Glomerular endothelial cell (primary cell): ENCODE data around the gene NAA16. TPM values are rescaled to one million over a fixed set of nuclear protein-coding genes. Genes with fewer than 3 reads are reported as not detected.
"Not testable (repeated sequence)": the region's sequence is repeated elsewhere in the genome, so short reads cannot be mapped to it uniquely, and the experiment has no call there.

ENCODE experiments used
- DNase-seq: peaks from one replicate; pipeline ENCODE4 v3.0.0-alpha.2; 2011; ENCODE audit warnings: low read depth, low spot score; ENCODE audit errors: extremely low read depth
- total RNA-seq: library from RNA; depleted of rRNA; stranded (reverse); fragments of >200 nt; gene quantifications from 2 replicates; pipeline ENCODE4 v1.2.3, GENCODE V29; 2015

The NAA16 gene
- total RNA-seq, 1 donor from 2014 or later: 7.9 TPM

DNA sequence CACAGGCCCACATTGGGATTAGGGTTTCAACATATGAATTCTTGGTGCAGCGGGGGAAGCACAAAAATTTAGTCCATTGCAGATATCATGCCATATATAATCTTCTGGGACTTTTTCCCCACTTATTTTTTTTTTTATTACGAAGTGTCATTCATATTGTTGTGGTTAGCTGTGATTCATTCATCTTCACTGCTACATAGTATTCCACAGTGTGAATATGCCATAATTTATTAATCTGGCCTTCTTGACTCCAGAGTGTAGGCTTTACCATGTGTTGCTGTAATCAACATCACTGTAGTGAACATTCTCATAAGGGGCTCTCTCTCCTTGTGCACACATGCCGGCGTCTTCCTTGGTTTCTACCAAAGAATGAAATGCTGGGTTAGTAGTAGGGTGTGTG is 92.9 kb downstream of the NAA16 start:
- DNase-seq: no peak

DNA sequence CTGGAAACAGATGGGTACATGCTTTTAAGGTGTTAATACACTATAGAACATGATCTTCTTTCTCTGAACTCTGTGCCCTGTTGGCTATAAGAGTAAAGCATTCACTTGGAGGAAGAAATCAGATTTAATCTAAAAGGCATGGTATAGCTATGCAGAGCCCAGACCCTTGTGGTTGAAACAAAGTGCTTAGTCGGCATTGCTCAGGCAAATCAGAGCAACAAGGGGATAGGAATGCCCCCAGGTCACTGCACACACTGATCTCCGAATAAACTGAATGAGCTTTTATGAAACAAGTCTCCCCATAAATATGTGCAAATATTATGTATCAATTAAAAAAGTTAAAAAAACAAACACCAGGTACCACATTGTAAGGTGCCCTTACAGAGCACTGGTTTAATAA is 94.3 kb downstream of the NAA16 start:
- no peak for DNase-seq

DNA sequence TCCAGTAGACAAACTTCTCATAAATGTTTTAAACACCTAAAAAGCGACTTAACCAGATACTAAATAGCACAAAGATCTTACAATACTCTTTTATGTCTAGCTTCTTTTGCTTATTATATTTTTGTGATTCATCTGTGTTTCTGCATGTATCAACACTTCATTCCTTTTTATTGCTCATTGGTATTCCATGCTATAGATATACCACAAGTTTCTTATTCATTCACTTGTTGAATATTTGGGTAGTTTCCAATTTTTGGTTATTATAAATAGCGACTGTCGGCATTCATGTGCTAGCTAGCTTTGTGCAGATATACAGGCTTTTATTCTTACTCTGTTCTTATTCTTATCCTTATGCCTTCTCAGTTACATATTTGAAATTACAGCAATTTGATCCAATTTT is 96.3 kb downstream of the NAA16 start:
- no peak for DNase-seq

DNA sequence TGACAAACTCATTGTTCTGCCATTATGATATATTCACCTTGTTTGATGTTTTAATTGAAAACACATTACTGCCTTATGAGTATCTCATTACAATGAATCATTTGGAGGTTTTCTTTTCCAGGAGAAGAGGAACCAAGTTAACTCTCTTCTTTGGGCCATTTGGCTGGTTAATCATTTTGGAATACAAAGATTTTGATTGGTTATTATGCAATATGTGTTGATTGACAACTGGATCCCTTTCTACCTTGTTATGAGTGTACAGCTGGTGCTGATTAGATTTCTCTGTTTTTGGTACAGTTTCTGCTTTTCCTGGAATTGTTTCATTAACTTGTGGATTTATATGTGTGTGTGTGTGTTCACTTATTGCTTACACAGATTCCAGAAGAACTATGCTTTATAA is 97.1 kb downstream of the NAA16 start:
- no peak for DNase-seq

DNA sequence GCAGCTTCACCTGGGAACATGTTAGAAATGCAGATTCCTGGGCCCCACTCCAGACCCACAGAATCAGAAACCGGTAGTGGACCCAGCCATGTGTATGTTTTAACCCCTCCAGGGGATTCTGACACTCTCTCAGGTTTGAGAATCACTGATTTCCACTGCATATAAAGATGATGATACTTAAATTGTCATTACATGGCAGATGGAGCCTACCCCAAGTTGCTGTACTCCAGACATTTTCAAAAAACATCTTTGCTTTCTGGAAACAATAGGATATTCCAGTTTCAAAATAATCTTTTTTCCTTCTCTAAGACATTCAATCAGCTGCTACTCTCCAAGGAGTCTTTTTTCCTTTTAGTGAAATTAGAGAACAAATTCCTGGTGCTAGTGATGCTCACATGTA is 97.7 kb downstream of the NAA16 start:
- no peak for DNase-seq

DNA sequence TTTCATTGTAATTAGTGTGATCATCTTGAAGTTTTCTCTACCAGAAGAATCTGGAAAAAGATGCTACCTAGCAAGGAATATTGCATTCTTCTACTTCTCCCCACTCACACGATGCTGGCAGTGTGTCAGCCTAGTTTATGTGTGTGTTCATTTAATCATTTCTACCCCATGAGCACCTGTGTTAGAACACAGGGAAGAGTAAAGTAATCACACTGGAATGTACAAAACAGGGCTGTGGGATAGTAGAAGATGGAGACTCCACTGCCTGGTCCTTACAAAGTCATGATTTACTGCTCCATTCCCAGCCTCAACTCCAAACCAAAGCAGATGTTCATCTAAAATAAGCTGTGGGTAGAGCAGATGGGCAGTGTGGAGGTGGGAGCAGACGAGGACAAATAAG is 98.5 kb downstream of the NAA16 start:
- DNase-seq: no peak

DNA sequence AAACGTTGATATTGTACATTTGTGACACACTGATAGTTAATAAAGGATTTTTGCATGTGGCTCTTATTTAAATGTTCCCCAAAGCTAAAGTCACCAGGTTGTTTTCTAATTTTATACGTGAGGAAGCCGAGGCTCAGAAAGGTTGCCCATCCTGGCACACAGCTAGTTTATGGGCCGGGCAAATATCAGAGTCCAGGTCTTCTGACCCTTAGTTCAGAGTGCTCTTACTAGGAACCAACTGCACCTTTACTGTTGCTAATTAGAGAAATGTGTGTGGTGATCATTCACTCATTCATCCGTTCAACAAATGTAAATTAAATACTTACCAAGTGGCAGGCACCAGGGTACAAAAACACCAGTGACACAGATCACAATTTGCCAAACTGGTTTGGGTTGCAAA is 100.0 kb downstream of the NAA16 start:
- no peak for DNase-seq

DNA sequence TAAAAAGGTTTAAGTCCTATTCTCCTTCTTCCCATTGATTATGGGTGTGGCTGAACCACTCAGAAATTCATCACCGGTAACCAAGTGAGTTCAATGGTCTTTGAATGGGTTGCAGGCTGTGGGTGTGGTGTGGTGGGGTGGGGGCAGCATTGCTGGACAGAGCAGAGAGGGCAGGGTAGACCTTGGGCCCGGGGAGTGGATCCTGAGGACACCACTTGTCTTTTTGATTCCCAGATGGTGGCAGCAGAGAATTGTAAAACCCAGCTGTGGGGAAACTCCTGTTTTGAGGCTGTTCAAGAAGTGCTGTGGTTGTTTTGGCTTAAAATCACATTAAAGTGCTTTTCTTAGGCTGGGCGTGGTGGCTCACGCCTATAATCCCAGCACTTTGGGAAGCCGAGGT is 100.5 kb downstream of the NAA16 start:
- DNase-seq: no peak

DNA sequence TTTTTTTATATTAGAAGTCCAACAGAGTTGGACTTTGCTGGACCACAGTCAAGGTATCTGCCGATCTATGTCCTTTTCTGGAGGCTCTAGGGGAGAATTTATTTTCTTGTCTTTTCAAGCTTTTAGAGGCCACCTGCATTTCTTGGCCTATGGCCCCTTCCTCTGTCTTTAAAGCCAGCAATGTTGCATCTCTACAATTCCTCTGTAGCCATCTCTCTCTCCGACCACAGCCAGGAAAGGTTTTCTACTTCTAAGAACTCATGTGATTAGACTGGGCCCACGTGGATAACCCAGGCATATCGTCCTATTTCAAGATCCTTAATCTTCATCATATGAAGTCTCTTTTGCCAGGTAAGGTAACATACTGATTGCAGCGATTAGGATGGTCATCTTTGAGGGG is 102.8 kb downstream of the NAA16 start:
- DNase-seq: no peak

DNA sequence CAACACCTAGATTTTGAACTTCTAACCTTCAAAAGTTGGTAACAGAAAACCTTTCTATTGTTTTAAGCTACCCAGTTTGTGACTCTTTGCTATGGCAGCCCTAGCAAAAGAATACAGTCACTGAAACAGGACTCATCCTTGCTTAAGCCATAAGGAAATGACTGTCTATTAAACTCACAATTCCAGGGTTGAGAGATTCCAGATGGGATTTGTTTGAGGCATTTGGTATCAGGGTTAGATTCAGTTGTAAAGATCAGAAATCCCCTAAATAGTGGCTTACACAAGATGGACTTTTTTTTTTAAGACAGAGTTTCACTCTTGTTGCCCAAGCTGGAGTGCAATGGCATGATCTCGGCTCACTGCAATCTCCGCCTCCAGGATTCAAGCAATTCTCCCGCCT is 105.2 kb downstream of the NAA16 start:
- DNase-seq: no peak

DNA sequence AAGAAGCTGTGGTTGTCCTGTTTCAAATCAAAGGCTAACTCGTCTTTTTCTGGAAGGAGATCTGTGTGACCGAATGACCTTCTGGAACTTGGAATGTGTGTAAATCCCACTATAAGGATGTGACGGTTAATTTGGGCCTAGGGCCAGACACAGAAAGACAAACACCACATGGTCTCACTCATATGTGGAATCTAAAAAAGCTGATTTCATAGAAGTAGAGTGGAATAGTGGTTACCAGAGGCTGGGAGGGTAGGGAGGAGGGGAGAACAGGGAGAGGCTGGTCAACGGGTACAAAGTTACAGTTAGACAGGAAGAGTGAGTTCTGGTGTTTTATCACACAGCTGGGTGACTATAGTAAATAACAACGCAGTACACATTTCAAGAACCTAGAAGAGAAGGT is 107.0 kb downstream of the NAA16 start:
- no peak for DNase-seq

DNA sequence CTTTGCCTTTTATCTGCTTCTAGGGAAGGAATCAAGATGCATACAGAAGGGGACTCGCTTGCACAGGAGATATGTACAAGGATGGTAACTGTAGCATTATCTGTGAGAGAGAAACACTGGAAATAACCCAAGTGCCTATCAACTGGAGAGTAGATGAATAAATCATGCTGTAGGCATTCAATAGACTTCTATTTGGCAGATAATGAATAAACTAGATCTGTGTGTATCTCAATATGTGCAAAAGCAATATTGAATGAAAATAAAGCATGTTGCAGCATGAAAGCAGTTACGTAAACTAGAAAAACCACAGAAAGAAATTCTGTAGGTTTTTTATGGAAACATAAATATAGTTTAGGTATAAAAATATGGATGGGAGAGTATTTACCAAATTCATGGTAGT is 107.7 kb downstream of the NAA16 start:
- DNase-seq: no peak

DNA sequence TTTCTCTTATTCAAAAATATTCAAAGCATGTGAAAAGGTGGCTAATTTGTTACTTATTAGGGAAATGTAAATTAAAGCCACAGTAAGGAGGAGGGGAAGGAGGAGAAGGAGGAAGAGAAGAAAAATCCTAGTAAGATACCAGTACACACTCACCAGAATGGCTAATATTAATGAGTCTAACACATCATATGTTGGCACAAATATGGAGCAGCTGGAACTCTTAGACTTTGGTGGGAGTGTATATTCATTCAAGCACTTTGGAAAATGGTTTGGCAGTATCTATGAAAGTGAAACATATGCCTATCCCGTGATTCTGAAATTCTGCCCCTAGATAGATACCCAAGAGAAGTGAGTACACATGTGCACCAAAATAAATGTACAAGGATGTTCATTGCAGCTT is 108.1 kb downstream of the NAA16 start:
- DNase-seq: no peak

DNA sequence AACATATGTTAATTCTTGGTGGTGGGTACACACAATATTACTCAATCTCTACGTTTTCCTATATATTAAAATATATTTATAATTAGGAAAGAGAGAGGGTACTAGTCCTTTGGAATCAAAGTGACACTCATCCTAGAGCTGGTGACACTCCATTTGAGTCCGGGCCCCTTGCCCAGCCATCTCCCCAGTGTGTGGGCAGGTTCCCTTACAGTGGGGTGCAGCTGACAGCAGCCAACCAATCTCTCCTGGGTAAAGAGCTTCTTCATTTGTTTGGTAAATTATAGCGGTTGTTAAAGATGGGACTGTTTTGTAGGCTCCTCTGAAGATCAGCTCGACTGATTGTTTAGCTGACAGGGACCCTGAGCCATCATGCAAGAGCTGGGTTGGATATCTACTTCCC is 109.1 kb downstream of the NAA16 start:
- DNase-seq: no peak

DNA sequence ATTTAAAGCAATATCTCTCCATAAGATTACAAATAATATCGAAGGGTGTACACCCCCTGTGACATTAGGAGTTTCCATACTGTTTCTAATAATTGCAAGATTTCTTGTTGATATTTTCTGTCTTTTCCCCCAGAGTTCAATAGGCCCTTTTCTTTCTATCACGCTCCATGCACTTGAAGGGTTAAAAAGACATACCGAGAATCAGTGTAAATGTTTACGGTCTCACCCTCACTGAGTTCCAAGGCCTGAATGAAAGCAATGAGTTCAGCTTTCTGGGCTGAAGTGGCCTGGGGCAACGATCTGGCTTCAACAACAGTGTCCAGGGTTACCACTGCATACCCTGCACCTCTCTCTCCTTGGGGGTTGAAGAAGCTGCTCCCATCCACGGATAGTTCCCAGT is 110.3 kb downstream of the NAA16 start:
- not testable (repeated sequence) for DNase-seq

DNA sequence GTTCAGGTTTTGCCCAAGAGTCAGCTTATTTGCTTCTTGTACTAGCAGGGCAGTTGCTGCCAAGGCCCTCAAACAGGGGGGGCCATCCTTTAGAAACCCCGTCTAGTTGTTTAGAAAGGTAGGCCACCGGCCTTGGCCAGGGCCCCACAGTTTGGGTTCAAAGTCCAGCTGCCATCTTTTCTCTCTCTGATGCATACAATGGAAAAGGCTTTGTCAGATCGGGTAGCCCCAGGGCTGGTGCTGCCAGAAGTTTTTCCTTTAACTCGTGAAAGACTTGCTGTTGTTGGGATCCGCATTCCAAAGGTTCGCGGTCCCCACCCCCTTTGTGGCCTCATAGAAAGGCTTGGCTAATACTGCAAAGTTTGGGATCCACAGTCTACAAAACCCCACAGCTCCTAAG is 110.9 kb downstream of the NAA16 start:
- DNase-seq: not testable (repeated sequence)

DNA sequence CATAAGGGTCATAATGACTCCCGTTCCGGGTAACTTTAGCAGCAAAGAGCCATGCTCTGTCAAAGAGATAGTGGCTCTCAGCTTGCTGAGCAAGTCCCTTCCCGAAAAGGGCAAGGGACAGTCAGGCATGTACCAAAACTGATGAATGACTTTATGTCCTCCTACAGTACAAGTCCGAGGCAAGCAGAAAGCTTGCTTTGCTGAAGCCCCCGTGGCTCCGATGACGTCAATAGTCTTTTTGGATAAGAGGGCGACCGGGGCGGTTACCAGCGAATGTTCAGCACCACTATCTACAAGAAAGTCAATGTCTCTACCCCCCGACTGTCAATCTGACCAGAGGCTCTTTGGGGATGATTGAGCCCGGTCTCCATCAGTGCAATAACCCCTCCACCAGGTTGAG is 112.2 kb downstream of the NAA16 start:
- DNase-seq: not testable (repeated sequence)

DNA sequence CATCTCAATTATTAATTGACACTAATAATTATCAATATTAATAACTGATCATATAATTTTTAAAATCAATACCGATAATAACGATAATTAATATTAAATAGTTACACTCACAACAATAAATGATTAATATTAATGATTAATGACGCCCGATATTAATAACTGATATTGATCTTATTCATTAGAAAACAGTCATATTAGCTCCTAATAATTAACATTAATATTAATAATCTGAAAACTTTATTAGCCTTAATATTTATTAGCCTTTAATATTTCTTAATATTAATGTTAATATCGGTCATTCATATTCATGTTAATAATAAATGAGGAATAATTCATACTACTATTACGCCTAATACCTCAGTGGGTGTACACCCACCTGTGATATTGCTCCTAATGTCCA is 113.6 kb downstream of the NAA16 start:
- not testable (repeated sequence) for DNase-seq

DNA sequence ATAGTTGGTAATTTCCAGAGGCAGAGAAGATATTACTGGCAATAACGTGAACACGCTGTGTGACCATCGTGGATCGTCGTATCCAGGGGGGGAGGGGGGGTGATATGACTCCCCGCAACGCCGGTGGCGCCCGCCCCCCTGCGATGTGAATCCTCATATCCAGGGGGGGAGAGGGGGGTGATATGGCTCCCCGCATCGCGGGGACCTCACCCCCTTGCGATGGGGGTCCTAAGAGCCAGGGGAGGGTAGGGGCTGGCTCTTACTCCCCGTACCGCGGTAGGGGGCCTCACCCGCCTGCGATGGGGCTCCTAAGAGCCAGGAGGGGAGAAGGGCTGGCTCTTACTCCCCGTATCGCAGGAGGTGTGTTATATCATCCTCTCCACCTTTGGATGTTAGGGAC is 115.0 kb downstream of the NAA16 start:
- DNase-seq: no peak

Other genes with a start within 250 kb of the NAA16 start
- 6.2 and 8.8 TPM in 2 replicates for gene WBP4, start 249.8 kb upstream of the NAA16 start, total RNA-seq
- gene KBTBD6, start 178.5 kb upstream of the NAA16 start, total RNA-seq: 5.8 and 6.2 TPM in 2 replicates
- gene KBTBD7, start 116.7 kb upstream of the NAA16 start, total RNA-seq: 3.8 and 4.6 TPM in 2 replicates
- gene MTRF1, start 47.7 kb upstream of the NAA16 start, total RNA-seq: 6.0 and 11.7 TPM in 2 replicates
- 358 and 509 TPM in 2 replicates for gene RGCC, start 146.3 kb downstream of the NAA16 start, total RNA-seq